ENCODE results near the gene TOP2A. TPM values are rescaled to one million over a fixed set of nuclear protein-coding genes. Genes with fewer than 3 reads are reported as not detected.

TOP2A gene
- total RNA-seq (2021) = 230 TPM in 2 replicates
- long read RNA-seq, full-length matches to known transcripts = 3 of 922 reads
- long read RNA-seq, partial matches to known transcripts = 884 of 922 reads
- long read RNA-seq, other reads (novel, unspliced or antisense) = 35 of 922 reads

GRCh38 chr17:40417609-40418427, at the start of gene TOP2A:
Gene TOP2A, minus strand, starts transcription at chr17:40417896. Its CDS starts 105 bp downstream, at chr17:40417791.
- Histone ChIP-seq H2AK5ac (ENCODE audit: insufficient read length, low read length) (no peak within 1 kb of the TSS), H3K23me2 (ENCODE audit: insufficient read length, low read depth, low read length, poor library complexity, severe bottlenecking) (peaks cover 9% of the 10 kb centered on the region), H3K23ac (ENCODE audit: insufficient read length, low read depth, low read length) (no peak within 1 kb of the TSS), H4K5ac (ENCODE audit: insufficient read length, low read depth, low read length) (no peak within 1 kb of the TSS), H4K20me1 (ENCODE audit: control insufficient read depth, insufficient read depth, insufficient read length) (no peaks in the 10 kb centered on the region), H3K79me2 (ENCODE audit: insufficient read depth, low read length) (peaks cover 5% of the 10 kb centered on the region; the same call in 1 of the 2 replicates), H3K56ac (ENCODE audit: insufficient read length, low read depth, low read length) (no peak within 1 kb of the TSS), H2BK5ac (ENCODE audit: insufficient read length, low read length) (no peak within 1 kb of the TSS), H3K27me3 (ENCODE audit: insufficient read depth, low read length) (no peaks in the 10 kb centered on the region), H3K27ac (ENCODE audit: insufficient read length, low read depth, low read length) (no peak within 1 kb of the TSS), H4K8ac (replicated peaks; ENCODE audit: insufficient read length, low read depth, low read length) (no peak within 1 kb of the TSS), H4K91ac (ENCODE audit: insufficient read length, low read depth, low read length) (no peak within 1 kb of the TSS), H2BK120ac (ENCODE audit: low read depth, low read length, poor library complexity, severe bottlenecking) (peak within 1 kb of the TSS; percentile 78), H3K79me1 (ENCODE audit: insufficient read depth, low read depth, low read length, poor library complexity, severe bottlenecking) (no peaks in the 10 kb centered on the region), H3K4ac (ENCODE audit: low read depth, low read length) (no peak within 1 kb of the TSS), H3K18ac (ENCODE audit: insufficient read length, low read depth, low read length) (peak within 1 kb of the TSS; percentile 88), H3K14ac (ENCODE audit: insufficient read depth, low read length) (peak within 1 kb of the TSS; percentile 72), H3T11ph (ENCODE audit: low read length) (no peak within 1 kb of the TSS), H2BK12ac (ENCODE audit: insufficient read length, low read depth, low read length) (no peak within 1 kb of the TSS), H2AFZ (ENCODE audit: low read length) (peak within 1 kb of the TSS; percentile 85), H3K9me3 (ENCODE audit: control insufficient read depth, low read depth, low read length) (no peaks in the 10 kb centered on the region), H2BK20ac (ENCODE audit: low read depth, low read length, poor library complexity, severe bottlenecking) (no peak within 1 kb of the TSS), H2BK15ac (ENCODE audit: low read depth, low read length) (no peak within 1 kb of the TSS), H3K4me2 (ENCODE audit: insufficient read depth, insufficient read length, low read length) (peak within 1 kb of the TSS; percentile 91), H3K4me1 (ENCODE audit: insufficient read depth, low read length) (no peaks in the 10 kb centered on the region), H3K9ac (ENCODE audit: extremely low read depth, insufficient read length, low read length) (peak within 1 kb of the TSS; percentile 63)
- Mint-ChIP-seq H3K9me3 (peaks cover 0 to 2% of the 10 kb centered on the region in 2 experiments; a peak in 1 of 5 replicates), H3K4me3 (peak within 1 kb of the TSS; percentile 97 to 99), H3K36me3 (ENCODE audit: insufficient read depth in 1 of 3, low read depth in 3 of 3) (peaks cover 27 to 31% (median 27%) of the 10 kb centered on the region in 3 experiments), H3K27ac (peak within 1 kb of the TSS; percentile 74 to 98 (median 96); a peak in 6 of 7 replicates), H3K4me1 (peaks cover 30 to 38% of the 10 kb centered on the region in 2 experiments), H3K27me3 (ENCODE audit: low read depth) (no peaks in the 10 kb centered on the region)
- no CpG with 5 or more reads among the region's 49 CpGs for WGBS (ENCODE audit: extremely low coverage, insufficient read length, low lambda C conversion rate)
- no peak for TF ChIP-seq CTCF (conservative IDR thresholded peaks at IDR 0.05)
- DNase-seq = peak; percentile 100
